ENCODE data around the gene C19orf44. TPM values are rescaled to one million over a fixed set of nuclear protein-coding genes. Genes with fewer than 3 reads are reported as not detected.

Gene C19orf44
- total RNA-seq, 4 donors from 2014 or later, result 13.4 to 19.0 (median 15.8) TPM

- Histone ChIP-seq H3K27ac (no peak overlapping the region), H3K4me3 (no peak overlapping the region), H3K4me1 (no peaks in the 10 kb centered on the region), H3K36me3 (peaks cover 0 to 93% (median 23%) of the 10 kb centered on the region in 3 donors), H3K27me3 (no peaks in the 10 kb centered on the region), H3K9me3 (no peaks in the 10 kb centered on the region)
- 83 to 87% methylated on average over 8 of the region's 8 CpGs for WGBS, 2 donors
- TF ChIP-seq POLR2A (IDR thresholded peaks at IDR 0.05) (no peak), CTCF (IDR thresholded peaks at IDR 0.05) (no peak), EP300 (IDR thresholded peaks at IDR 0.05) (no peak)
- no peak for DNase-seq (ENCODE audit: low spot score in 2 of 2)
Observed at GRCh38 chr19:16554776-16555175, 58.6 kb downstream of the C19orf44 start.

- Histone ChIP-seq H3K9me3 (no peaks in the 10 kb centered on the region), H3K4me3 (no peak overlapping the region), H3K27ac (no peak overlapping the region), H3K4me1 (no peaks in the 10 kb centered on the region), H3K27me3 (no peaks in the 10 kb centered on the region), H3K36me3 (peaks cover 0 to 98% (median 19%) of the 10 kb centered on the region in 3 donors)
- 83 to 86% methylated on average over 10 of the region's 10 CpGs for WGBS, 2 donors
- no peak for TF ChIP-seq POLR2A (IDR thresholded peaks at IDR 0.05)
- DNase-seq (ENCODE audit: low spot score in 2 of 2), result no peak
Observed at GRCh38 chr19:16559780-16560276, 63.6 kb downstream of the C19orf44 start.

- TF ChIP-seq POLR2A (IDR thresholded peaks at IDR 0.05) (no peak), CTCF (IDR thresholded peaks at IDR 0.05) (no peak)
- Histone ChIP-seq H3K36me3 (peaks cover 3 to 98% (median 13%) of the 10 kb centered on the region in 3 donors), H3K27ac (no peak overlapping the region), H3K4me1 (no peaks in the 10 kb centered on the region), H3K4me3 (no peak overlapping the region), H3K9me3 (no peaks in the 10 kb centered on the region), H3K27me3 (no peaks in the 10 kb centered on the region)
- WGBS, 2 donors, result 84 to 92% methylated on average over 8 of the region's 8 CpGs
- DNase-seq (ENCODE audit: low spot score in 2 of 2), result no peak
Observed at GRCh38 chr19:16561382-16561781, 65.2 kb downstream of the C19orf44 start.

- Histone ChIP-seq H3K36me3 (peaks cover 3 to 99% (median 13%) of the 10 kb centered on the region in 3 donors), H3K4me1 (no peaks in the 10 kb centered on the region), H3K9me3 (no peaks in the 10 kb centered on the region), H3K27me3 (no peaks in the 10 kb centered on the region), H3K27ac (no peak overlapping the region), H3K4me3 (no peak overlapping the region)
- no peak for DNase-seq (ENCODE audit: low spot score in 2 of 2)
- 93% methylated on average over 6 of the region's 6 CpGs for WGBS, 2 donors
- TF ChIP-seq POLR2A (IDR thresholded peaks at IDR 0.05) (no peak), EP300 (IDR thresholded peaks at IDR 0.05) (no peak)
Observed at GRCh38 chr19:16562608-16563025, 66.4 kb downstream of the C19orf44 start.

DNA sequence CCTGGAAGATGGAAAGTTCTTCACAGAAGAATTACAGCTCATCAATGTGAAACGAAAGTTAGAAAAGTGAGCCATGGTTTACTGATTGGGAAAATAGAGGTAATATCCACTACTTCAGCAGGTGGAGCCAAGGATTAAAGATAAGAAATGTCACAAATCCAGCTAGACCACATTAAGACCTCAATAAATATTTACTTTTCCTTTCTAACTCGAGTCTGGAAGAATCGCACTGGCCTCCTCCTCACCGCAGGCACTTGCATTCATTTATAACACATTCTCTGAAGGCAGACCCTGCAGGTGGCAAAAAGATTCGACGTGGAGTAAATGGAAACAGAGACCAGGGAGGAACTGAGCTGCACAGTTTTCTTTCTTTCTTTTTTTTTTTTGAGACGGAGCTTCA is 68.6 kb downstream of the C19orf44 start:
- 87 to 90% methylated on average over 7 of the region's 7 CpGs for WGBS, 2 donors
- Histone ChIP-seq H3K36me3 (peaks cover 3 to 100% (median 13%) of the 10 kb centered on the region in 3 donors), H3K4me1 (peaks cover 0 to 5% (median 0%) of the 10 kb centered on the region in 4 donors), H3K9me3 (no peaks in the 10 kb centered on the region), H3K27me3 (no peaks in the 10 kb centered on the region), H3K27ac (no peak overlapping the region), H3K4me3 (no peak overlapping the region)
- TF ChIP-seq CTCF (IDR thresholded peaks at IDR 0.05) (no peak), EP300 (IDR thresholded peaks at IDR 0.05) (no peak), POLR2A (IDR thresholded peaks at IDR 0.05) (no peak)
- DNase-seq (ENCODE audit: low spot score in 2 of 2), result no peak

DNA sequence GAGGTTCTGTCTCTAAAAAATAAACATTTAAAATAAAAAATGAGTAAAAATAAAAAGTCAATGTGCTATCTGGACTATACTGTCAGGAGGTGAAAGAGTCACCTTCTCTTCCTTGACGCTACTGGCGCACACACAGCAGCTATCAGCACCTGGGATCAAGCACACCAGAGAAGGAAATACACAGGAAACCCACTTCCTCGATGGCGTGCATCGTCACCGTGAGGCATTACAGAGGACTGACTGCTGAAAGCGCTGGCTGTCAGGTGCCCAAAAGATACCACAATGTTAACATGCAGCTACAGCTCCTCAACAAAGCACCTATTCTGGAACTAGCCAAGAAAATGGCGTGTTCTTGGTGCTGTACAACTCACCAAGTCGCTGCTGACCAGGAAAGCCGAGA is 70.0 kb downstream of the C19orf44 start:
- H3K27ac ChIP-seq, result no peak overlapping the region

More for the DNA sequence above, 70.0 kb downstream of the C19orf44 start:
- Histone ChIP-seq H3K9me3 (no peaks in the 10 kb centered on the region), H3K4me1 (peaks cover 0 to 18% (median 5%) of the 10 kb centered on the region in 4 donors), H3K4me3 (no peak overlapping the region), H3K27me3 (no peaks in the 10 kb centered on the region), H3K36me3 (peaks cover 3 to 92% (median 13%) of the 10 kb centered on the region in 3 donors)
- WGBS, 2 donors, result 74 to 82% methylated on average over 10 of the region's 10 CpGs
- DNase-seq (ENCODE audit: low spot score in 2 of 2), result no peak
- no peak for TF ChIP-seq CTCF (IDR thresholded peaks at IDR 0.05)
- no peak for TF ChIP-seq EP300 (IDR thresholded peaks at IDR 0.05)
- TF ChIP-seq POLR2A (IDR thresholded peaks at IDR 0.05), result no peak

Data from tibial nerve (tissue), 4 donors.